Activated naive CD8-positive, alpha-beta T cell (primary cell): ENCODE results near the gene GTF3C4.

Source experiments
- H3K27ac Mint-ChIP-seq: one replicate; pipeline ENCODE4 v1.8.0; 2021; ENCODE audit warnings: mixed read lengths
- H3K27me3 Mint-ChIP-seq: one replicate; pipeline ENCODE4 v1.8.0; 2021; ENCODE audit warnings: mixed read lengths
- H3K36me3 Mint-ChIP-seq: one replicate; pipeline ENCODE4 v1.8.0; 2021; ENCODE audit warnings: mixed read lengths
- H3K4me1 Mint-ChIP-seq: one replicate; pipeline ENCODE4 v1.8.0; 2021; ENCODE audit warnings: low read depth, mixed read lengths
- H3K4me3 Mint-ChIP-seq: one replicate; pipeline ENCODE4 v1.8.0; 2021; ENCODE audit warnings: mild to moderate bottlenecking, mixed read lengths
- H3K9me3 Mint-ChIP-seq: one replicate; pipeline ENCODE4 v1.8.0; 2021; ENCODE audit warnings: low read depth, mixed read lengths

The GTF3C4 gene

DNA sequence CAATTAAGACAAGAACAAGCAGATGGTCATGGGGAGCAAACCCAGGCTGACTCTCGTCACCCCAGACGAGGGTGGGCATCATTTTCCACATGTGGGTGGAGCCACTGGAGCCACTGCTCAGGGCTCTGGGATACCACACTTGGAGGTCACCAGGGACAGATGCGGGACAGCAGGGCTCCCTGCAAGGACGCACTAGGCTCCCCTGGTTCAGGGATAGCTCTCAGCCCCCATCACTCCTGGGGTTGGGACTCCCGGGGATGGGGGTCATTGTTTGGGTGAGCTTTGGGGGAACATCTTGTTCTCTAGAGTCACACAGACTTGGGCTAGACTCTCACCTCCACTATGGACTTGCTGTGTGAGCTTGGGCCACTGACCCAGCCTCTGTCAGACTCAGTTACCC, 57.8 kb downstream of the GTF3C4 start:
- H3K27me3 Mint-ChIP-seq, result peaks cover 1% of the 10 kb centered on the region
- no peaks in the 10 kb centered on the region for H3K9me3 Mint-ChIP-seq
- no peaks in the 10 kb centered on the region for H3K36me3 Mint-ChIP-seq
- H3K4me3 Mint-ChIP-seq, result no peak overlapping the region
- H3K4me1 Mint-ChIP-seq, result no peaks in the 10 kb centered on the region
- no peak overlapping the region for H3K27ac Mint-ChIP-seq

DNA sequence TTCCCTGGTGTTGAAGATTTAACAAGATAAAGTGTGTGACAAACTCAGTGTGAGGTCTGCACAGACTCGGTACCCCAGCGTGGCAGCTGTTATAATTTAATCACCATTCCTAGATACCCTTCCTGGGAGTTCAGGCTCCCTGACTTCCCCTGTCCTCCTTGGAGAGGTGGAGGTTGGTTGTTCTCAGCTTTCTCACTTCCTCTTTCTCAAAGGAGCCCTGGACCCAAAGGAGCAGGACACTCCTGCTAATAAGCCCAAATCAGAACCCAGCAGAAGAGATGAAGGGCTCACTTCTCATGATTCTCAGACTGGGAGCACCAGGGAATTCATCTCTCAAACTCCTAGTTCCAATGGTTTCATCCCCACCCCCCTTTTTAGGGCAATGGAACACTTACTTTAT, 58.2 kb downstream of the GTF3C4 start:
- H3K4me1 Mint-ChIP-seq, result no peaks in the 10 kb centered on the region
- no peaks in the 10 kb centered on the region for H3K27me3 Mint-ChIP-seq
- no peak overlapping the region for H3K27ac Mint-ChIP-seq
- H3K4me3 Mint-ChIP-seq, result no peak overlapping the region
- H3K36me3 Mint-ChIP-seq, result no peaks in the 10 kb centered on the region
- H3K9me3 Mint-ChIP-seq, result no peaks in the 10 kb centered on the region

DNA sequence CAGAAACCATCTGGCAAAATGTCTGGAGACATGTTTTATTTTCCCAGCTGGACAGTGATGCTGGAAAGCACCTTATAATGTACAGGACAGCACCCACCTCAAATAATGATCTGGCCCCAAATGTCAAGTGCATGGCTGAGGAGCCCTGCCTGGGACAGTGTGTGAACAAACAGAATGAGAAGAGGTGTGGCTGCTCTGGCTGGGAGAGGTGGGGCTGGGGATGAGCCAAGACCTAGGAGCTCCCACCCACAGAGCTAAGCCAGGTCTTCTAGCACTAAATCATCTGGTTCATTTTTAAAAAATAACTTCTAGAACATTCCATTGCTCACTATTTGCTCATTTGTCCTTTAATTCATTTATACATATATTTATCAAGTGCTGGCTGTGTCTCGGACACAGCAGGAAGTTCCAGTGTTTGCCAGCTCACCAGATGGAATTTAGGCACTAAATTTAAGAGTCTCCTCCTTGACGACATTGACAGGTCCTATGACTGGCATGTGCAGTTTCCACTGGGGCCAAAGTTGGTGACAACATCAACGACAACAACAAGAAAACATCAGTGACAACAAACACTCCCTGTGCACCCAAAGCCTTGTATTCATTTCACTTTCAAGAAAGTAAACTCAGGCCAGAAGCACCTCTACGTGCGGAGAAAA, 59.1 kb downstream of the GTF3C4 start:
- Mint-ChIP-seq H3K4me3 (no peak overlapping the region), H3K4me1 (no peaks in the 10 kb centered on the region), H3K36me3 (no peaks in the 10 kb centered on the region)

DNA sequence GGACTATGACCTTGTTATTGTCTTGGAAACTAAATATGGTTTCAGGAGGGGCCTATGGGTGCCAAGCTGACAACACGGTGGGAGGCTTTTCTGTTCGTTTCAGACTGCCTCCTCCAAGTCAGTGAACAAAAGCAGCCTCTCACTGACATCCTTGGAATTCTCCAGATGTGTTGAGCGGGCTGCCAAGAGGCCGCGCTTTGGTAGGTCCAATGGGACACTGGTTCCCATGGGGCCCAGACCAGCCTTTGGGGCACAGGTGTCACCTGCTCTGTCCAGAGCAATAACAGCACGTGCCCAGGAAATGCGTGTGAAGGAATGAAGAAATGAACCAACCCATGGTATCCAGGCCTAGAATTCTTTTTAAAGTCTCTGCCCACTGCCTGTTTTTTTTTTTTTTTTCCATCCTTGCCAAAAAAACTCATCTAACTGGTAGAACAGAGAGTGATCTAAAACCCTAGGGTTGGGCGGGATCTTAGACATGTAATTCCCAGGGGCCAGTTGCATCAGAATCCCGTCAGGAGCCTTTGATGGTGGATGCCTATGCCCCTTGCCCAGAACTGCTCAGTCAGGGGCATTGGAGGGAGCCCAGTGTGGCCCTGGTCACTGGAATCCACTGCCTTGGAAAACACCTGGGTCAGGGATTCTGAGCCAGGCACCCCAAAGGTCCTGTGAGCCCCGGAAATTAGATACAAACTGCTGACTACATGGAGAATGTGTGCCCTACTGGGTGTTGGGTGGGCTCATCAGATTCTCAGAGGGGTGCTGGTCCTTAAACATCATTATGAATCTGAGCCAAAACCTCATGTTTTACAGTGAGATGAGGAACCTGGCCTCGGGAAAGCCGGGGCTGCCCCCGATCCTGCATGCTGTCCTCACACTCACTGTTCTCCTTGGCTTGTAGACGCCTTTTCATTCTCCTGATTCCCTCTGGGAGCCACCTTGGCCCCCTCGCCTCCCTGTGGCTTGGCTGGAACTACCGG, 60.1 kb downstream of the GTF3C4 start:
- no peaks in the 10 kb centered on the region for H3K9me3 Mint-ChIP-seq
- no peak overlapping the region for H3K4me3 Mint-ChIP-seq
- no peaks in the 10 kb centered on the region for H3K36me3 Mint-ChIP-seq
- H3K27ac Mint-ChIP-seq, result no peak overlapping the region
- no peaks in the 10 kb centered on the region for H3K4me1 Mint-ChIP-seq
- peaks cover 3% of the 10 kb centered on the region for H3K27me3 Mint-ChIP-seq

More for the DNA sequence above, 59.1 kb downstream of the GTF3C4 start:
- Mint-ChIP-seq H3K27ac (no peak overlapping the region), H3K9me3 (no peaks in the 10 kb centered on the region), H3K27me3 (no peaks in the 10 kb centered on the region)

DNA sequence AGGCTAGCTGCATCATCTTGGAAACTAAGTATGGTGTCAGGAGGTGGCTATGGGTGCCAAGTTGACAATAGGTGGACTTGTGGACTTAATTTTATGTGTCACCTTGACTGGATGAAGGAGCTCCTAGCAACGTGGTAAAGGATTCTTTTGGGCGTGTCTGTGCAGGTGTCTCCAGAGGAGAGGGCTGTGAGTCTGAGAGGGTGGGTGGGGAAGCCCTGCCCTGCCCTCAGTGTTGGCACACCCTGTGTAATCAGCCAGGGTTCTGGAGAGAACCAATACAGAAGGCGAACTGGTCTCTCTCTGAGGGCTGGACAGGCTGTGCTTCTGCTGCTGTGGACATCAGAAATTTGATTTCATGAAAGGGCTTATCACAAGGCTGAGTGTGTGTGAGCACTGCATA, 61.0 kb downstream of the GTF3C4 start:
- Mint-ChIP-seq H3K4me1 (no peaks in the 10 kb centered on the region), H3K27ac (no peak overlapping the region), H3K27me3 (peaks cover 3% of the 10 kb centered on the region), H3K36me3 (no peaks in the 10 kb centered on the region), H3K4me3 (no peak overlapping the region), H3K9me3 (no peaks in the 10 kb centered on the region)

DNA sequence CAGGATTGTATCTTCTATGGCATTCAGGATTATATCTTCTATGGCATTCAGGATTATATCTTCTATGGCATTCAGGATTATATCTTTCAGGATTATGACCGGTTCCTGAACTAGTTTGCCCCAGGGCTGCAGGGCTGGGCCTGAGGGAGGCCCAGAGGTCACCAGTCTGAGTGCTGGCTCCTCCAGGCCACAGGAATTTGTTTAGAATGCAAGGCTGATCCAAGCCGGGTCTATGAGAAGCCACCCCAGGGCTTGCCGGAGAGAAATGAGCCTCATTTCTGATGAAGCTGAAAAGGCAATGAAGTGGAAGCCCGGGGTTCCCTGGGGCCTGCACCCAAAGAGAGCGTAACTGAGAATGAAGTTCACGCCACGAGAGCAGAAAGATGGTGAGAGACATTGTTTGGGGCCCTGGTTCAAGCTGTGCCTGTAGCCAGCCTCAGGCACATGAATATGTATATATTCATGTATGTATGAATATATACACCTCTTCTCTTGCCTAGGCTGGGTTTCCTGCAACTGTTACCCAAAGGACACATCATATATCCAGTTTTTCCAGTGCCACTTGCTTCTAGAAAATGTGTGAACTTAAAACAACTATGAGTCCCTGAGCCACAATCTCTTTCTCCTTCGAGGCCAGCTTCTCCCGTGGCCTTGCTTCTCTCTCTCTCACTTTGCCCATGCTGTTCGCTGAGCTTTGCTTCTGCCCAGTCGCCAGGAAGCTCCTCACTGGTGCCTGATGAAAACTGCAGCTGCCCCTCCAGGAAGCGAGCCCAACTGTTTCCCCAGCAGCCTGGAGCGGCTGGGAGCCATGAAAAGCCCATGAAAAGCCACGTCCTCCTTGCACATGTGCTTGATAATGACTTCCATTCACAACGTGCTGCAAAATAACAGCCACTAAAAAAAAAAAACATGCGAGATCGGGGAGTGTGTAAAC, 62.3 kb downstream of the GTF3C4 start:
- Mint-ChIP-seq H3K9me3 (no peaks in the 10 kb centered on the region), H3K4me3 (no peak overlapping the region), H3K36me3 (no peaks in the 10 kb centered on the region), H3K4me1 (no peaks in the 10 kb centered on the region), H3K27ac (no peak overlapping the region), H3K27me3 (peaks cover 3% of the 10 kb centered on the region)

DNA sequence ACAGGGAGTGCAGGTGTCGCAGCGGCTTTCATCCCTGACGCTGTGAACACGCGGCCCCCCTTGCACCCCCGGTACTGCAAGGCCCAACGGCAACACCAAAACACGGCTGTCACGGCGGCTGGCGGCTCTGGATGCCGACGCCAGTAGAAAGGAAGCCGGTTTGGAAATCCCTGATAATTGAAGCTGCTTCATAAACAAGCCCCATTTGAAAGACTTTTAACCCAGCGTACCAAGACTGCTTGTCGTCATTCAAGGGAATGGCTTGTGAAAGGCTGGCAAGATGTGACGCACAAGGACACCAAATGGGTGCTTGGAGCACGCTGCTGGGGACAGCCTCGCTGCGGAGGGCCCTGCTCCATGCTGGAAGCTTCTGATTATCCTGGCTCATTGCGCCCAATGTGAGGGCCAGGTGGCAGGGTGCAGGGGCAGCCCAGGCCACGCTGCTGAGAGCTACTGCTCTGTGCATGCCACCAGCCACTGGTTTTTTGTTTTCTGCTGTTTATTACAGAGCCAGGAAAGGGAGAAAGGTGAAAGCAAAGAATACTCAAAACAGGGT, 63.1 kb downstream of the GTF3C4 start:
- Mint-ChIP-seq H3K4me1 (no peaks in the 10 kb centered on the region), H3K27ac (no peak overlapping the region), H3K9me3 (no peaks in the 10 kb centered on the region)

DNA sequence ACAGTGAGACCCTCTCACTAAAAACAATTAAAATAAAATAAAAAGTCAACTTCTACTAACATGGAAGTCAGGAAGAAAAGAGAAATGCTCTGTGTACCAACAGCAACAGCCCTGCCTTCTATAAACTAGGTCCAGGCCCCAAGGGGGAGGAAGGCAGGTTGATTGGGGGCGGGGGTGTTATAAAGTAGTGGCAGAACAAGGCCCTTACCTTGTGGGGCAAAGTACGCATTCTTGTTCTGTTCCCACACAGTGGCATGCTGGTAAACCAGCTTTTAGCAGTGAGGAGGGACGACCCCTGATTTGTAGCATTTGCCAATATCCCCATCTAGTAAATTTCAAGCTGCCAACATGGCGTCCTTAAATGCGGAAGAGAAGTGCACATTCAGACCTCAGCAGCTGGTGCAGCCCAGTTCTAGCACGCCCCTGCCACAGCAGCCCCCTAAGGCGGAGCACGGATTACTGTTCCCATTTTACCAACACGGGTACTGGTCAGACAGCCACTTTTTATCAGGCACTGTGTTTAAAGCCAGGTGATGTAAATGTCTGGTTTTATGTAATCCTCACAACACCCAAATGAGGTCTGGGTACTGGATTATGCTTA, 69.5 kb downstream of the GTF3C4 start:
- Mint-ChIP-seq H3K4me1 (no peaks in the 10 kb centered on the region), H3K4me3 (no peak overlapping the region), H3K9me3 (no peaks in the 10 kb centered on the region), H3K27me3 (peaks cover 24% of the 10 kb centered on the region), H3K36me3 (no peaks in the 10 kb centered on the region), H3K27ac (no peak overlapping the region)

More for the DNA sequence above, 63.1 kb downstream of the GTF3C4 start:
- H3K36me3 Mint-ChIP-seq, result no peaks in the 10 kb centered on the region
- H3K4me3 Mint-ChIP-seq, result no peak overlapping the region
- H3K27me3 Mint-ChIP-seq, result peaks cover 3% of the 10 kb centered on the region

DNA sequence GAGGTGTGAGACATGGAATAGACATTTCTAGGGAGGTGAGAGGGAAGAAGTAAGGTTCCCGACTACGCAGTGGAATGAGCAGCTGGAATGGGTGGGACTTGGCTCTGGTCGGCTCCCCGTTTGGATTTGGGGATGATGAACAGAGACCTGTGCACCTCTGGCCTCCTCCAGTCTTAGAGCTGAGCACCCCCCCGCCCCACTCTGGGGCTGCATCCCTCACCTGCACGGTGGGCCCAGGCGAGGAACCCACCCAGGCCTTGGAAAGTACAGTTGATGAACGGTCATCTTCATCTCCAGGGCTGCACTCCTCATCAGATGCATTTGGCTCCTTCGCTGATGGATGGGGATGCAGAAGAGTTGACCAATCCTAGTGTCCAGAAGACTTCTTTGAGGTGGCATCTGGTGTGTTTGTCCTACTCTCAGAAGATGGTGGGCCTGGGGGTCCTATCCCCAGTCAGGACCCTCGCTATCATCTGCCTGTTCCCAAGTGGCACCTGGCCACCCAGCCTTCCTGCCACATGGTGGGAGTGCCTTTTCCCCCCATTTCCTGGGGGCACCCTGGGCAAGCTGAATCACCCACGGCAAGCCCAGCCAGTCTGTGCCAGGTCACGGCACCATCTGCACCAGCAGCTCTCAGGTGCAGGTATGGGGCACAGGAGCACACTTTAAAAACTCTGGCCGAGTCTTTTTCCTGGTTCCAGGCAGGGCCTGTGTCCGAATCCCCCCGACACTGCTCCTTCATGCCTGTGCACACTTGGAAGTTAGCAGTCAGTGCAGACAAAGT, 70.5 kb downstream of the GTF3C4 start:
- Mint-ChIP-seq H3K4me3 (no peak overlapping the region), H3K36me3 (no peaks in the 10 kb centered on the region), H3K9me3 (no peaks in the 10 kb centered on the region), H3K27me3 (peaks cover 27% of the 10 kb centered on the region), H3K4me1 (peaks cover 3% of the 10 kb centered on the region), H3K27ac (no peak overlapping the region)

DNA sequence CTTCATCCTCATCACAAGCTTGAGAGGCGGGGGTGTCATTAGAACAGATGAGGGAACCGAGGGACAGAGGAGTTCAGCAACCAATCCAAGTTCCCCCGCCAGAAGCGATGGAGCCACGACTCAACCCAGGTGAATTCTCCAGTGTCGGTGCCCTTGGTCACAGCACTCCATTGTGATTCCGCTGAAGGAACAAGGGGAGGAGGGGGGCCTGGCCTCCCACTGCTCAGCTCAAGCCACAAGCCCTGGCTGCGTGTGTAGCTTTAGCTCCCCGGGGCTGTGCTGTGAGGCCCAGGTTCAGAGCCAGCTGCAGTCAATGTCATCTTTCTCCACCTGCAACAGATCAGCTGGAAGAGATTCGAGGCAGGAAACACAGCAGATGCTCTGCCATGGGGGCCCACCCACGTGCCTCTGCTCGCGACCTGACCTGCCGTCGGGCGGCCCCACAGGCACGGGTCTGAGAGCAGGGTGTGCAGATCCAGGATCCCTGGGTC, 72.6 kb downstream of the GTF3C4 start:
- H3K36me3 Mint-ChIP-seq, result no peaks in the 10 kb centered on the region
- H3K27me3 Mint-ChIP-seq, result peaks cover 27% of the 10 kb centered on the region
- H3K27ac Mint-ChIP-seq, result no peak overlapping the region
- no peak overlapping the region for H3K4me3 Mint-ChIP-seq
- H3K9me3 Mint-ChIP-seq, result no peaks in the 10 kb centered on the region
- H3K4me1 Mint-ChIP-seq, result peaks cover 3% of the 10 kb centered on the region

DNA sequence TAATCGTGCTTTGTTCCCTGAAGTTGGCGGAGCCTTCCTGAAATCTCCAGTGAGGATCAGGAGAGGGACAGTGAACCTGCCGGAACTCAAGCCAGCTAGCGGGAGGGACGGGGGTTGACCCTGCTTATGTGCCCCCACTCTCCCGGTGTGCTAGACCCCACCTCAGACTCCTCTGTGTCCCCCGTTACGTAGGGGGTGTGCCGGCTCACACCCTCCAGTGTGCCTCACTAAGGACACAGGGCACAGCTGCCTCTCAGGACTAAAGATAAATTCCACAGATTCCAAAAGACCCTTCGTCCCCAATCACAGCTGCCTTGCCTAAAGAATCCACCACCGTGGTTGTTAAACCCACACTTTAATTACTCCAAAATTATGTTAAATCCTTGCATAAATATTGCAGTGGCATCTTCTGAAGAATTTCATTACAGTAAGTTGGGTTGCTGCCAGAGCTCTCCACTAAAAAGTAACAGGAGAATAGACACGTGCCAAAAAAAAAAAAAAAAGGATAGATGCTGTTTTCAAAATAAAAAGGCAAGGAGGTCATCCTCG, 73.7 kb downstream of the GTF3C4 start:
- Mint-ChIP-seq H3K4me3 (no peak overlapping the region), H3K9me3 (no peaks in the 10 kb centered on the region), H3K27ac (no peak overlapping the region), H3K4me1 (peaks cover 3% of the 10 kb centered on the region), H3K27me3 (peaks cover 27% of the 10 kb centered on the region), H3K36me3 (no peaks in the 10 kb centered on the region)
